ENCODE measurements around the gene CA9. TPM values are rescaled to one million over a fixed set of nuclear protein-coding genes. Genes with fewer than 3 reads are reported as not detected.
"Not testable (repeated sequence)": the region's sequence is repeated elsewhere in the genome, so short reads cannot be mapped to it uniquely, and the experiment has no call there.

The CA9 gene
- 1 to 10 TPM; 1.6 to 2.8 TPM for total RNA-seq
- long read RNA-seq, partial matches to known transcripts, result 0 of 3 reads
- long read RNA-seq, other reads (novel, unspliced or antisense), result 1 of 3 reads

DNA sequence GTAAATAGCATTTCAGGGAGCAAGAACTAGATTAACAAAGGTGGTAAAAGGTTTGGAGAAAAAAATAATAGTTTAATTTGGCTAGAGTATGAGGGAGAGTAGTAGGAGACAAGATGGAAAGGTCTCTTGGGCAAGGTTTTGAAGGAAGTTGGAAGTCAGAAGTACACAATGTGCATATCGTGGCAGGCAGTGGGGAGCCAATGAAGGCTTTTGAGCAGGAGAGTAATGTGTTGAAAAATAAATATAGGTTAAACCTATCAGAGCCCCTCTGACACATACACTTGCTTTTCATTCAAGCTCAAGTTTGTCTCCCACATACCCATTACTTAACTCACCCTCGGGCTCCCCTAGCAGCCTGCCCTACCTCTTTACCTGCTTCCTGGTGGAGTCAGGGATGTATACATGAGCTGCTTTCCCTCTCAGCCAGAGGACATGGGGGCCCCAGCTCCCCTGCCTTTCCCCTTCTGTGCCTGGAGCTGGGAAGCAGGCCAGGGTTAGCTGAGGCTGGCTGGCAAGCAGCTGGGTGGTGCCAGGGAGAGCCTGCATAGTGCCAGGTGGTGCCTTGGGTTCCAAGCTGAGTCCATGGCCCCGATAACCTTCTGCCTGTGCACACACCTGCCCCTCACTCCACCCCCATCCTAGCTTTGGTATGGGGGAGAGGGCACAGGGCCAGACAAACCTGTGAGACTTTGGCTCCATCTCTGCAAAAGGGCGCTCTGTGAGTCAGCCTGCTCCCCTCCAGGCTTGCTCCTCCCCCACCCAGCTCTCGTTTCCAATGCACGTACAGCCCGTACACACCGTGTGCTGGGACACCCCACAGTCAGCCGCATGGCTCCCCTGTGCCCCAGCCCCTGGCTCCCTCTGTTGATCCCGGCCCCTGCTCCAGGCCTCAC, at the start of gene CA9:
CA9 (plus strand) TSS at position 797 of the 893 bp plus-strand sequence; CDS start at position 829, 32 bp downstream.
- no peak for DNase-seq
- peak; percentile 60 to 78 for ATAC-seq
- intact Hi-C loops (cut with DNase I), result no loop called here

DNA sequence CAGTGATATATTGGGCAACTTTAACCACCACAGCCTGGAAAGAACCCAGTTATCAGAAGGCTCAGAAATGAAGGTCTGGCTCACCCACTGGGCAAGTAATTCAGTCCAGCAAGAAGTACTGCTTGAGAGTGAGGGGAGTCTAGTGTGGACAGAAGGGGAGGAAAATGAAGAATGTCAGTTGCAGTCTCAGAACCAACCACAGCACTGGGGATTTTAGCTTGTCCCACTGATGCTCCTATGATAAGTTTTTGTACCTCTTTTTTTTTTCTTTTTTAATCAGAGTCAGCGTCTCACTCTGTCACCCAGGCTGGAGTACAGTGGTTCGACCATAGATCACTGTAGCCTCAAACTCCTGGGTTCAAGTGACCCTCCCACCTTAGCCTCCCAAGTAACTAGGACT, 46.2 kb upstream of the CA9 start:
- intact Hi-C loops (cut with DNase I), result no loop called here
- ATAC-seq, result no peak
- DNase-seq, result no peak

DNA sequence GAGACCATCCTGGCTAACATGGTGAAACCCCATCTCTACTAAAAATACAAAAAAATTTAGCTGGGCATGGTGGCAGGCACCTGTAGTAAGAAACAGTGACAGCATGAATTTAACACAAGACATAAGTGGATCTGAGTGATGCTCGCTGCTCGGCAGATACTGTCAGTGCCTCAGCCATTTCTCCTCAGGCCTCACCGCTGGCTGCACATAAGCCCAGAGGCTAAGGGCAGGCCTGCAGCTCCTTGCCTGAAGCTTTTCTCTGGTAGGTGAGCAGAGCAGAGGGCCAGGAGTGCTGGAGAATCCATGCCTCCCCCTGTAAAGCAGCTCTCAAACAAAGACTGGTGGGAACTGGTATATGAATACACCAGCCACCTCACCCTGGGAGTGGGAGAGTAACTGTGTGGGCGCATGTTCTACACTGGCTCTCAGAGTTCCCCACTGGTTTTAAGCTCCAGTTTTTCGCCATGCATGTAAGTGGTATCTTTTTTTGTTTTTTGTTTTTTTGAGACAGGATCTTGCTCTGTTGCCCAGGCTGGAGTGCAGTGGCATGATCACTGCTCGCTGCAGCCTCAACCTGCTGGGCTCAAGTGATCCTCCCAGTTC, 45.2 kb upstream of the CA9 start:
- intact Hi-C loops (cut with DNase I), result no loop called here
- no peak for ATAC-seq
- no peak for DNase-seq

DNA sequence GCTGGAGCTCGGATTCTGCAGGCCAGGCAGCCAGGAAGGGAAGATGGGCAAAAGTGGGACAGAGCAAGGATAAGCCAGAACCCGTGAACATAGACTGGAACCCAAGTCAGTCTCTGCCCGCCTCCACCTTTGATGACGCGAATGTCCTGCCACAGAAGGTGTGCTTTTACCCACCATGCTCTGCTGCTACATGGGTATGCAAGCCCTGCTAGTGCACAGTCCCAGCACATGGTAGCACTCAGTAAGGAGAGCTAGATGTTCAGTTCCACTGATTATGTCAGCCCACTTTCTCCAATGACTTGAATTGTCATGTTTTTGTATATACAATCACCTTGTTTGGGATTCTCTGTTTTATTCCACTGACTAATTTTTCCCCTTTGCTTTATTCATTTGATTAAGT, 44.1 kb upstream of the CA9 start:
- intact Hi-C loops (cut with DNase I), result no loop called here
- ATAC-seq (no peak), DNase-seq (no peak)

DNA sequence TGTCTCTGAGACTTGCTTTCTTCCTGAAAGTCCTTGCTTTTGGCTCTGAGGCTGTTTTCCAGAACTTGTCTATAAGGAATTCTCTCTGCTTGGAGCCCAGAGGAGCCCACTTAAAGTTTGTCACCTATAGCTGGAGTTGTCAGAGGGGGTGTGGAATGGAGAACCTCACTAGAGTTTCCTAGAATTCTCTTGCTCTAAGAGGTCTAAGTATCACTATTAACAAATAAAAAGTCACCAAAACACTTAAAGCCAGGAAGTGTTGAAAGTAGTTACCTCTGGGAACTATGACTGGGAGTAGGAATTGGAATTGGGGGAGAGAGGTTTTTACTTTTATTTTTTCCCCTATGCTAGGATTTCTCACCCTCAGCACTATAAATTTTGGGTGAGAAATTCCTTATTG, 38.0 kb upstream of the CA9 start:
- intact Hi-C loops (cut with DNase I), result no loop called here
- no peak for ATAC-seq
- DNase-seq, result no peak

DNA sequence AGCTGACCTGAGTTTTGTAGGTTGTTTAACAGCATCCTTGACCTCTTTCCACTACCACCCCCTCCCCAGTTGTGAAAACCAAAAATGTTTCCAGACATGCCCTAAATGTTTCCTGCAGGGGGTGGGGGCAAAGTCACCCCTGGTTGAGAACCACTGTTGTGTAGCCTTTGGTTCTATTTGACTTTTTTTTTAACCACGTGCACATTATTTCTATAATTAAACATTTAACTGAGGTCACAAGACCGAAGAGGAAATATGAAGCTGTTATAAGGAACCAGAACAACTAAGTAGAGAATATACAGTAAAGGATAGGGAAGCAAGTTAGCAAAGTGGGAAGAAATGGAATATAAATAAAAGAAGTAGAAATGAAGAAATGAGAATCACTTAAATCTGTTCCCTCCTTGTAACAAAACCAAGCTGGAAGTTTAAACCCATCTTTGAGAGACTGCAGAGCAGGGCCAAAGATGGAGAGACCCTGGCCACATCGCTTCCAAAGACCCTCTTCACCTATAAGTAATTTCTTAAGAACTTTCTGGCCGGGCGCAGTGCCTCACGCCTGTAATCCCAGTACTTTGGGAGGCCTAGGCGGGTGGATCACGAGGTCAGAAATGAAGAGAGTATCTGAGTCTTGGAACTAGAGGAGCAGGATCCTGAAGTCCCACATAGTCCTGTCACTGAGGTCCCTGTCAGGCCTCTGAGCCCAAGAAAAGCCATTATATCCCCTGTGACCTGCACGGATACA, 37.4 kb upstream of the CA9 start:
- ATAC-seq, result peak; percentile 27 to 38
- intact Hi-C loops (cut with DNase I), result no loop called here
- no peak for DNase-seq

DNA sequence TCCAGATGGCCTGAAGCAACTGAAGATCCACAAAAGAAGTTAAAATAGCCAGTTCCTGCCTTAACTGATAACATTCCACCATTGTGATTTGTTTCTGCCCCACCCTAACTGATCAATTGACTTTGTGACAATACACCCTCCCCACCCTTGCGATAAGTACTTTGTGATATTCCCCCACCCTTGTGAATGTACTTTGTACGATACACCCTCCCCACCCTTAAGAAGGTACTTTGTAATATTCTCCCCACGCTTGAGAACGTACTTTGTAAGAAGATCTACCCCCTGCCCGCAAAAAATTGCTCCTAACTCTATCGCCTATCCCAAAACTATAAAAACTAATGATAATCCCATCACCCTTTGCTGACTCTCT, 36.9 kb upstream of the CA9 start:
- intact Hi-C loops (cut with DNase I); DNase-seq; ATAC-seq: not testable (repeated sequence)

DNA sequence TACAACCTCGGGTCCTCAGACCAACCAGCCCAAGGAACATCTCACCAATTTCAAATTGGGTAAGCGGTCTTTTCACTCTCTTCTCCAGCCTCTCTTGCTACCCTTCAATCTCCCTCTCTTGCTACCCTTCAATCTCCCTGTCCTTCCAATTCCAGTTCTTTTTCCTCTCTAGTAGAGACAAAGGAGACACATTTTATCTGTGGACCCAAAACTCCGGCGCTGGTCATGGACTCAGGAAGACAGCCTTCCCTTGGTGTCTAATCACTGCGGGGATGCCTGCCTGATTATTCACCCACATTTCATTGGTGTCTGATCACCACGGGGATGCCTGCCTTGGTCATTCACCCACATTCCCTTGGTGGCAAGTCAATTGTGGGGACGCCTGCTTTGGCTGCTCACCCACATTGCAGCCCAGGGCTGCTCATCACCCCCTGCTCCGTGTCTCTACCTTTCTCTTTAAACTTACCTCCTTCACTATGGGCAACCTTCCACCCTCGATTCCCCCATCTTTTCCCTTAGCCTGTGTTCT, 36.2 kb upstream of the CA9 start:
- ATAC-seq; DNase-seq; intact Hi-C loops (cut with DNase I): not testable (repeated sequence)

DNA sequence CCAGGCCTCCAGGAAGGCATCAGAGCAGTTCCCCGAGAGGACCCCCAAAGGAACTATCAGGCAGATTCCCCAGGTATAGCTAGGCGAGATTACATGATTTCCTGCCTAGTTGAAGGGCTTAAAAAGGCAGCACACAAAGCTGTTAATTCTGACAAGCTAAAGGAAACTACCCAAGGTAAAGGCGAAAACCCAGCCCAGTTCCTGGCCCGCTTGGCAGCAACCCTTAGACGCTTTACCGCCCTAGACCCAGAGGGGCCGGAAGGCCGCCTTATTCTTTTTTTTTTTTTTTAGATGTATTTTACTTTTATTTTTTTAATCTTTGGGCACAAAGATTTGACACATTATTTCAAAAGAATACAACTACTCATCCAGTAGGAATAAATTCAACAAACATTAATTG, 35.0 kb upstream of the CA9 start:
- DNase-seq; ATAC-seq; intact Hi-C loops (cut with DNase I): not testable (repeated sequence)

DNA sequence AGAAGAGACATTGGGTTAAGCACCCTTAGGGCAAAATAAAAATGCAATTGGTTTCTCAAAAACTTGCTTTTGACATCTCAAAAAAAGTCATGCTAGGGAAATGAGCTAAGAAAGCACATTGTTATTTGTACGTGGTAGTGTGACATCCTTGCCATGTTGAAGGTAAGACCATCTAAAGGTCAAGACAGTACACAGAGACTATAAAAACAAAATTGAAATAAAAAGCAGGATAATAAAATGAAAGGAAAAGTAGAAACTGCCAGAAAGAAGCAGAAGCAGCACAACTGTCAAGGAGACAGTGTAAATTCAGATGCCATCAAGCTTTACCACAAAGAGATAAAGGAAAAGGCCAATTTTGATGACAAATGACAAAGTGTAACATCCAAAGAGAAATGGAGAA, 34.5 kb upstream of the CA9 start:
- DNase-seq; intact Hi-C loops (cut with DNase I); ATAC-seq: not testable (repeated sequence)

DNA sequence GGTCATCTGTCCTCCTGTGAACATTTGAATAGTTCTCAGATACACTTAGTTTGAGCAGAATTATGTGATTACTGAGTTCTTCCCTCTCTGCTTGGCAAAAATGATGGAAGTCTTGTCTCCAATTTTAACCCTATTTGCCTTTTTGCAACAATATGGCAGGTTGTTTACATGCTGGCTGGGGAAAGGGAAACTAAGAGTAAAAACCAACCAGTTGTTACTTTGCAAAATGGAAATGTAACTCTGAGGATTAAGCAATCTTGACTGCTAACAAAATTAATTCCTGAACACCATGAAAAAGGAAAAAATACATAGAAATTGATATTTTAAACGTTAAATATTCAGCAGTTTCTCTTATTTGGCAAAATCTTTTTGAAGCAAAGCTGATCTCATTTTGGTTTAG, 34.1 kb upstream of the CA9 start:
- intact Hi-C loops (cut with DNase I), result no loop called here
- no peak for ATAC-seq
- DNase-seq, result no peak

DNA sequence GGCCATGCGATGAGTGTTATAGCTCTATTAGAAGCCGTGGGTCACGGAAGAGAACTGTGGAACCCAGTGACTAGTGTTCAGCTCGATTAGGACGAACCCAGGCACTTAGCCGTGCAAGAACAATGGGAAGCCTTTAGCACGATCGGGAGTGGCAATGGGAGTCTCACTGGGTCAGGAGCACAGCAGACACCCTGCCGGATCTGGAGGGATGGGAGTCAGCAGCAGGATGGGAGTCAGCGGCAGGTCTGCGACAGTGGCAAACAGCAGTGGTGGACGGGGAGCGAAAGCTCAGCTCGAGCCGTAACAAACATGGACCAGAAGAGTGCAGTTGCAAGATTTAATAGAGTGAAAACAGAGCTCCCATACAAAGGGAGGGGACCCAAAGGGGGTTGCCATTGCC, 33.3 kb upstream of the CA9 start:
- intact Hi-C loops (cut with DNase I); DNase-seq; ATAC-seq: not testable (repeated sequence)

DNA sequence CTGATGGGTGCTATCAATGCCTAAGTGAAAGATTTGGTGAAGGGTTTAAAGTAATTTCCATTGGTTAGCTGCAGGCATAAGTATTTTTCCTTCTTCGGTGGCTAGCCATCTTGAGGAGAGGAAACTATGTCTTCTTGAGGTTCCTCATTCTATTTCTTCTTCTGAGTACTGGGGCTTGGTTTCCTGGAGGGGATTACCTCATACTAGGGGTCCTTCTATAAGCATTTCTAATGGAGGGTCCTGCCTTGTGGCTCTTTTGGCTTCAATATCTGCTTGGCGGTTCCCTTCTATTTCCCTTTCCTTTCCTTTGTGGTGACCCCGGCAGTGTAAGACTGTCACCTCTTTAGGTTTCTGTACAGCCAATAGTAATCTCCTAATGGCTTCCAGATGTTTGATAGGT, 32.2 kb upstream of the CA9 start:
- ATAC-seq; intact Hi-C loops (cut with DNase I); DNase-seq: not testable (repeated sequence)

DNA sequence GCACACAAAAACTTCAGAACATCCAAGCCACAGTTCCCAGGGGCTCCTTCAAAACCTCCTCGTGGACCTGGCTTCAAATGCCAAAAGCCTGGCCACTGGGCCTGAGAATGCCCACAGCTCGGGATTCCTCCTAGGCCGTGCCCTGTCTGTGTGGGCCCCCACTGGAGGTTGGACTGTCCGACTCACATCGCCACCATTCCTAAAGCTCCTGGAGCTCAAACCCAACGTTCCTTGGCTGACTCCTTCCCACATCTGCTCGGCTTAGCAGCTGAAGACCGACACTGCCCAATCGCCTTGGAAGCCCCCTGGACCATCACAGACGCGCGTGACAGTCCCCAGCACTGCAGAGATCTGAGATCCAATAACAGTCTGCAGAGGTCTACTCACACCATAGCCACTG, 30.7 kb upstream of the CA9 start:
- intact Hi-C loops (cut with DNase I), result no loop called here
- no peak for ATAC-seq
- no peak for DNase-seq

DNA sequence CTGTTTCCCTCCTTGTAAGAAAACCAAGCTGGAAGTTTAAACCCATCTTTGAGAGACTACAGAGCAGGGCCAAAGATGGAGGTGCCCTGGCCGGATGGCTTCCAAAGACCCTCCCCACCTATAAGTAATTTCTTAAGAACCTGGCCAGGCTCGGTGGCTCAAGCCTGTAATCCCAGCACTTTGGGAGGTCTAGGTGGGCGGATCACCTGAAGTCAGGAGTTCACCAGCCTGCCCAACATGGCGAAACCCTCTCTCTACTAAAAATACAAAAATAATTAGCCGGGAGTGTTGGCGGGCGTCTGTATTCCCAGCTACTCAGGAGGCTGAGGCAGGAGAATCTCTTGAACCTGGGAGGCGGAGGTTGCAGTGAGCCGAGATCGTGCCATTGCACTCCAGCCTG, 28.0 kb upstream of the CA9 start:
- intact Hi-C loops (cut with DNase I), result loop anchor here in 1 of 2 donors (5.0 kb wide), 1 partner anchor 237 kb away; no protein-coding TSS in a partner anchor
- DNase-seq, ATAC-seq: not testable (repeated sequence)

DNA sequence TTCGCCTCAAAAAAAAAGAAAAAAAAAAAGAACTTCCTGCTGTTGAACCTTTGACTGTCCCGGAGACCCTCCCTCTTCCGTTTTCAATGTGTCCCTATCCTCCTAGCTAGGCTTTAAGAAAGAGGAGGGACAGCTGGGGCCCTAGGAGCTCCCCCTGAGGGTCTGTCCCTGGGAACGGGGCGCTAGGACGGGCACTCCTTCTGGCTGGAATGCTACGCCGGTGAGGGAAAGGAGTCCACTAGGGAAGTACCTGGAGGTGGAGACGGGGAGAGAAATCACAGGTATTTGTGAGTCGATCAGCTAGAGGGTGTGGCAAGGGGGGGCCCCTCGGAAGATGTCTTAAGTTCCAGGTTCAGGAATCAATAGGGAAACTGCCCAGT, 27.6 kb upstream of the CA9 start:
- DNase-seq (peak; percentile 30), ATAC-seq (peak; percentile 17 to 36)
- intact Hi-C loops (cut with DNase I), result loop anchor here in 1 of 2 donors (5.0 kb wide), 1 partner anchor 236 kb away; no protein-coding TSS in a partner anchor

DNA sequence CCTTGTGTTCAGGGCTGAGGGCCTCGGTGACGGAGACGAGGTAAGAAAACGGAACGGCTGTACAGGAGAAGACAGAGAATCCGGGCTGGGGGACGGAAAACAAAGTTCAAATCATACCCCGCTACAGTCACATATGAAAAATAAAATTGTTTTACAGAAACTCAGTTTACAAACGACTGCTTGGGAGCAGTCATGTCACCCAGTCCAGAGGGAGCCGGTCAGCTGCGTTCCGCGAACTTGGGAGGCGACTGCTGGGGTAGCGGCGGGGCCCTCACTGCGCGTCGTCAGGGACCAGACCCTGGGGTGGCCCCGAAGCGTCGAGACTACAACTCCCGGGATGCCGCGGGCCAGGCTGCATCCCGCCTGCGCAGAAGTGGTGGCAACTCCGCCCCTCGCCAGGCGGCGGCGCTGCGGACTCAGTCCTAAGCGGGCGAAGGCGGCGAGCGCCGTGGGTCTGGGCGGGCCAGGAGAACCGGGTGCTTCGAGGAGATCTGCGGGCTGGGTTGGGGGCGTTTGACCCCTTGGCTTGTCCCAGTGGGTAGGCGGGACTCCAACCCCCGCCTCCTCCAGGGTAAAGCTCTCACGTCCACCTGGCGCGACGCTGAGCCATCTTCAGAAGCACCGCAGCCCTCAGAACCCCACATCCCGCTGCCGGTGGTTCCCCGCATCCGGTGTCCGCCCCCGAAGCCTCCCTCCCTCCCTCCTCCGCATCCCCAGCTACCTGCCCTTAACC, 27.0 kb upstream of the CA9 start:
- intact Hi-C loops (cut with DNase I), result loop anchor here in 1 of 2 donors (5.0 kb wide), 1 partner anchor 236 kb away; no protein-coding TSS in a partner anchor
- peak; percentile 95 to 96 for ATAC-seq

More for the DNA sequence above, 27.0 kb upstream of the CA9 start:
- peak; percentile 95 for DNase-seq

Data from left cardiac atrium (tissue), 4 donors.